Uterus (tissue), 2 donors: ENCODE results near the gene SAP130.

Experiments
- CTCF ChIP-seq, 4 experiments: fragments of 200-600 bp in 2 of 4; fragments of 450-650 bp in 2 of 4; sonication (generic) in 2 of 4; IDR thresholded peaks; one replicate each; pipeline ENCODE4 v1.5.1; 2016 to 2019; ENCODE audit warnings: antibody characterized with exemption in 4 of 4, mild to moderate bottlenecking in 2 of 4, moderate library complexity in 1 of 4
- POLR2A ChIP-seq, 2 donors: fragments of 450-650 bp; IDR thresholded peaks; one replicate each; pipeline ENCODE4 v1.6.1; 2016; ENCODE audit warnings: antibody characterized with exemption in 2 of 2, mild to moderate bottlenecking in 1 of 2, moderate library complexity in 1 of 2

GRCh38 chr2:127893033-127893432 is 134.8 kb downstream of the SAP130 start:
- TF ChIP-seq CTCF (IDR thresholded peaks at IDR 0.05) (no peak), POLR2A (IDR thresholded peaks at IDR 0.05) (no peak)
